Measurements from ENCODE around the gene BICD2.

BICD2 gene

GRCh38 chr9:92747459-92748232 lies 17.0 kb downstream of the BICD2 start:
- DNase-seq (ENCODE audit: low read depth in 2 of 2) = no peak

GRCh38 chr9:92746567-92747458 lies 17.8 kb downstream of the BICD2 start:
- no peak for DNase-seq (ENCODE audit: low read depth in 2 of 2)

GRCh38 chr9:92745881-92746280 lies 18.8 kb downstream of the BICD2 start:
- DNase-seq (ENCODE audit: low read depth in 2 of 2) = no peak

- DNase-seq (ENCODE audit: low read depth in 2 of 2) = no peak
These were observed 19.3 kb downstream of the BICD2 start for GRCh38 chr9:92745331-92745730.

GRCh38 chr9:92740969-92741368 lies 23.7 kb downstream of the BICD2 start:
- no peak for DNase-seq (ENCODE audit: low read depth in 2 of 2)

- no peak for DNase-seq (ENCODE audit: low read depth in 2 of 2)
These were observed 24.1 kb downstream of the BICD2 start for GRCh38 chr9:92740446-92740961.

GRCh38 chr9:92740009-92740408 lies 24.6 kb downstream of the BICD2 start:
- DNase-seq (ENCODE audit: low read depth in 2 of 2) = no peak

- no peak for DNase-seq (ENCODE audit: low read depth in 2 of 2)
These were observed 25.2 kb downstream of the BICD2 start for GRCh38 chr9:92739346-92739970.

- no peak for DNase-seq (ENCODE audit: low read depth in 2 of 2)
These were observed 26.0 kb downstream of the BICD2 start for GRCh38 chr9:92738661-92739081.

- DNase-seq (ENCODE audit: low read depth in 2 of 2) = no peak
These were observed 26.9 kb downstream of the BICD2 start for GRCh38 chr9:92737611-92738299.

GRCh38 chr9:92737216-92737606 lies 27.4 kb downstream of the BICD2 start:
- no peak for DNase-seq (ENCODE audit: low read depth in 2 of 2)

- DNase-seq (ENCODE audit: low read depth in 2 of 2) = no peak
These were observed 27.9 kb downstream of the BICD2 start for GRCh38 chr9:92736563-92737215.

- no peak for DNase-seq (ENCODE audit: low read depth in 2 of 2)
These were observed 28.7 kb downstream of the BICD2 start for GRCh38 chr9:92735636-92736562.

GRCh38 chr9:92734931-92735635 lies 29.6 kb downstream of the BICD2 start:
- DNase-seq (ENCODE audit: low read depth in 2 of 2) = no peak

GRCh38 chr9:92730897-92731296 lies 33.7 kb downstream of the BICD2 start:
- no peak for DNase-seq (ENCODE audit: low read depth in 2 of 2)

- DNase-seq (ENCODE audit: low read depth in 2 of 2) = no peak
These were observed 34.9 kb downstream of the BICD2 start for GRCh38 chr9:92729735-92730155.

GRCh38 chr9:92728831-92729734 lies 35.5 kb downstream of the BICD2 start:
- DNase-seq (ENCODE audit: low read depth in 2 of 2) = no peak
